GM12878 (cell line): ENCODE results near the gene TSC22D1. TPM values are rescaled to one million over a fixed set of nuclear protein-coding genes. Genes with fewer than 3 reads are reported as not detected.
A peak's percentile ranks its signal among the peaks of the same experiment; 100 is the strongest.
"Not testable (repeated sequence)": the region's sequence is repeated elsewhere in the genome, so short reads cannot be mapped to it uniquely, and the experiment has no call there.

ENCODE experiments used
- ATAC-seq: fragments of 200-7000 bp; cut with Tn5 transposase; 3 replicates; pipeline ENCODE4 v1.9.1; 2020; ENCODE audit warnings: mild to moderate bottlenecking, moderate library complexity
- BruUV-seq: library from RNA; stranded (reverse); fragments of 400-500 nt; replicated peaks from 2 replicates; lab custom pipeline; 2021; lab: Mats Ljungman, UMichigan
- CTCF ChIA-PET: fragments of 300-600 bp; sonication (Branson Sonifier 250); formaldehyde crosslinking; extraction: SDS; loops from one replicate; lab custom pipeline; 2021; ENCODE audit warnings: inconsistent platforms; lab: Yijun Ruan, JAX
- POLR2A ChIA-PET: fragments of 350-600 bp; formaldehyde crosslinking; extraction: SDS; loops from one replicate; lab custom pipeline; 2021; ENCODE audit warnings: inconsistent platforms; lab: Charles Lee
- RAD21 ChIA-PET: fragments of 300-600 bp; sonication (Branson Sonifier 250); formaldehyde crosslinking; loops from one replicate; lab custom pipeline; 2023; ENCODE audit warnings: antibody characterized with exemption; ENCODE audit not compliant: unreplicated experiment; lab: Charles Lee
- SMC1A ChIA-PET: fragments of 300-600 bp; sonication (Branson Sonifier 250); formaldehyde crosslinking; loops from one replicate; lab custom pipeline; 2023; ENCODE audit not compliant: unreplicated experiment, uncharacterized antibody; lab: Charles Lee
- DNase-seq: peaks from one replicate; pipeline ENCODE4 v3.0.0-alpha.2; 2011; ENCODE audit warnings: low read depth, low spot score
- FAIRE-seq: peaks from 3 replicates; lab custom pipeline; 2011; peaks lifted over from hg19 to GRCh38; lab: Jason Lieb, UNC
- H2AFZ ChIP-seq: 2 replicates; pipeline ENCODE4 v1.6.0; 2011; ENCODE audit warnings: low read depth, low read length, control low read depth; ENCODE audit not compliant: control insufficient read depth
- H3K27ac ChIP-seq: 2 replicates; pipeline ENCODE4 v1.5.1; 2011; ENCODE audit warnings: control low read depth; ENCODE audit not compliant: control insufficient read depth, insufficient read depth
- H3K27me3 ChIP-seq, 2 experiments: replicated peaks in 1 of 2; 2 replicates each; pipeline versions ENCODE4 v1.6.0 to v1.6.1; 2011; ENCODE audit warnings: low read length in 1 of 2; ENCODE audit not compliant: control insufficient read depth in 2 of 2, insufficient read depth in 2 of 2
- H3K36me3 ChIP-seq, 2 experiments: 2 replicates each; pipeline ENCODE4 v1.5.1; 2011; ENCODE audit warnings: low read length in 1 of 2; ENCODE audit not compliant: control insufficient read depth in 2 of 2, insufficient read depth in 2 of 2
- H3K4me1 ChIP-seq: 2 replicates; pipeline ENCODE4 v1.6.1; 2011; ENCODE audit warnings: mild to moderate bottlenecking, low read length, moderate library complexity, mixed read lengths; ENCODE audit not compliant: control insufficient read depth, insufficient read depth
- H3K4me2 ChIP-seq: 2 replicates; pipeline ENCODE4 v1.6.0; 2011; ENCODE audit warnings: control low read depth; ENCODE audit not compliant: control insufficient read depth, insufficient read depth
- H3K4me3 ChIP-seq: fragments of 200-600 bp; sonication (generic); 2 replicates; pipeline ENCODE4 v1.5.1; 2016
- H3K79me2 ChIP-seq: 2 replicates; pipeline ENCODE4 v1.6.0; 2011; ENCODE audit warnings: low read length; ENCODE audit not compliant: control insufficient read depth, insufficient read depth
- H3K9ac ChIP-seq: 2 replicates; pipeline ENCODE4 v1.8.0; 2011; ENCODE audit warnings: low read length, control low read depth, mixed read lengths; ENCODE audit not compliant: control insufficient read depth, insufficient read depth
- H3K9me3 ChIP-seq: replicated peaks from 3 replicates; pipeline ENCODE4 v1.5.1; 2011; ENCODE audit warnings: mild to moderate bottlenecking, low read length; ENCODE audit not compliant: control insufficient read depth, insufficient read depth
- H4K20me1 ChIP-seq: 2 replicates; pipeline ENCODE4 v1.6.0; 2011; ENCODE audit not compliant: control insufficient read depth, insufficient read depth
- E2F4 ChIP-seq: IDR thresholded peaks from 2 replicates; pipeline ENCODE4 v1.6.1; 2012; ENCODE audit warnings: low read depth, low read length, improper control_type of control experiment
- EED ChIP-seq: sonication (generic); IDR thresholded peaks from 2 replicates; pipeline ENCODE4 v1.6.1; 2016; ENCODE audit warnings: antibody characterized with exemption, low read depth
- MTA3 ChIP-seq: IDR thresholded peaks from 2 replicates; pipeline ENCODE4 v1.6.1; 2012; ENCODE audit warnings: low read length, inconsistent platforms, borderline replicate concordance
- NFYA ChIP-seq: IDR thresholded peaks from 2 replicates; pipeline ENCODE4 v1.6.1; 2011; ENCODE audit warnings: low read depth, mild to moderate bottlenecking, low read length, improper control_type of control experiment, borderline replicate concordance
- NFYB ChIP-seq: IDR thresholded peaks from 2 replicates; pipeline ENCODE4 v1.6.1; 2011; ENCODE audit warnings: low read depth, mild to moderate bottlenecking, low read length, improper control_type of control experiment, moderate library complexity; ENCODE audit not compliant: insufficient read depth
- RUNX3 ChIP-seq: IDR thresholded peaks from 2 replicates; pipeline ENCODE4 v1.6.1; 2012; ENCODE audit warnings: low read length, inconsistent platforms
- TARDBP ChIP-seq: IDR thresholded peaks from 2 replicates; pipeline ENCODE4 v1.6.1; 2016; ENCODE audit warnings: borderline replicate concordance
- WGBS: methylation state at CpG from one replicate; pipeline ENCODE4 v1.1.6; 2016; ENCODE audit warnings: low lambda C conversion rate; ENCODE audit not compliant: insufficient replicate concordance, insufficient coverage; ENCODE audit errors: missing lambda C conversion rate; 5-methylcytosine and 5-hydroxymethylcytosine counted together
- in situ Hi-C: fragments of 300-500 bp; cut with MboI; formaldehyde crosslinking; loops from 9 replicates; pipeline ENCODE4 v1.14.3; 2018; ENCODE audit warnings: mixed read lengths
- intact Hi-C: fragments of 100-400 bp; cut with micrococcal nuclease; formaldehyde crosslinking; loops from one replicate; pipeline ENCODE4 v1.14.2; 2022; ENCODE audit not compliant: unreplicated experiment
- polyA plus RNA-seq, 11 experiments: library from polyadenylated mRNA; depleted of rRNA in 4 of 11; unstranded in 6 of 11; stranded (reverse) in 5 of 11; fragments of >200 nt; fragmentation: Nextera tagmentation in 4 of 11; fragmentation: Illumina TruSeq in 1 of 11; extraction: Ambion mirVana in 4 of 11; extraction: Trizol in 1 of 11; gene quantifications; 1 replicate in 1 of 11; 2 replicates in 10 of 11; pipeline versions ENCODE4 v1.2.1 to v1.2.3, GENCODE V29; 2011 to 2016; ENCODE audit warnings: inconsistent platforms in 2 of 11, missing spikeins in 2 of 11, low read depth in 1 of 11
- total RNA-seq, 4 experiments: library from RNA; depleted of rRNA in 3 of 4; stranded (reverse); fragments of >200 nt in 3 of 4; fragmentation: Illumina TruSeq in 1 of 4; extraction: Trizol in 1 of 4; gene quantifications; 2 replicates each; pipeline versions ENCODE4 v1.2.1 to v1.2.3, GENCODE V29; 2013 to 2021
- TF ChIP-seq, protein P1 (sequence below): IDR thresholded peaks from 2 replicates; pipeline ENCODE4 v1.6.1; 2012; ENCODE audit warnings: improper control_type of control experiment, low read depth, low read length; ENCODE audit not compliant: insufficient replicate concordance

TSC22D1 gene
- total and polyA plus RNA-seq, 10 of the 15 experiments (the other 5 are each of a cell fraction or from before 2014, with no cell fraction given): 0.37 to 15.7 (median 7.5) TPM

- SMC1A ChIA-PET, FAIRE-seq, BruUV-seq: not testable (repeated sequence)
Measured at GRCh38 chr13:44593861-44594592, 17.9 kb upstream of the TSC22D1 start.

GRCh38 chr13:44592216-44592847 is 16.2 kb upstream of the TSC22D1 start:
- no TSS peak for BruUV-seq
- Histone ChIP-seq H4K20me1 (no peaks in the 10 kb centered on the region), H3K27me3 (no peaks in the 10 kb centered on the region; a peak in 1 of 4 replicates), H3K4me3 (no peak overlapping the region), H3K9ac (no peak overlapping the region), H3K79me2 (no peaks in the 10 kb centered on the region), H3K4me2 (no peak overlapping the region), H3K36me3 (no peaks in the 10 kb centered on the region), H3K27ac (no peak overlapping the region), H3K9me3 (no peaks in the 10 kb centered on the region; the same call in 2 of the 3 replicates), H3K4me1 (no peaks in the 10 kb centered on the region), H2AFZ (no peak overlapping the region)
- POLR2A ChIA-PET: no interaction called here
- 44% methylated on average over 6 of the region's 6 CpGs for WGBS
- SMC1A ChIA-PET: no interaction called here
- RAD21 ChIA-PET: no interaction called here
- FAIRE-seq: no peak
- no peak for DNase-seq
- CTCF ChIA-PET: no interaction called here
- in situ Hi-C loops (no loop called here), intact Hi-C loops (no loop called here)
- no peak for ATAC-seq
- TF ChIP-seq TARDBP (no peak), NFYA (no peak), EED (no peak), RUNX3 (no peak), E2F4 (no peak), MTA3 (no peak)
- TF ChIP-seq, protein P1, sequence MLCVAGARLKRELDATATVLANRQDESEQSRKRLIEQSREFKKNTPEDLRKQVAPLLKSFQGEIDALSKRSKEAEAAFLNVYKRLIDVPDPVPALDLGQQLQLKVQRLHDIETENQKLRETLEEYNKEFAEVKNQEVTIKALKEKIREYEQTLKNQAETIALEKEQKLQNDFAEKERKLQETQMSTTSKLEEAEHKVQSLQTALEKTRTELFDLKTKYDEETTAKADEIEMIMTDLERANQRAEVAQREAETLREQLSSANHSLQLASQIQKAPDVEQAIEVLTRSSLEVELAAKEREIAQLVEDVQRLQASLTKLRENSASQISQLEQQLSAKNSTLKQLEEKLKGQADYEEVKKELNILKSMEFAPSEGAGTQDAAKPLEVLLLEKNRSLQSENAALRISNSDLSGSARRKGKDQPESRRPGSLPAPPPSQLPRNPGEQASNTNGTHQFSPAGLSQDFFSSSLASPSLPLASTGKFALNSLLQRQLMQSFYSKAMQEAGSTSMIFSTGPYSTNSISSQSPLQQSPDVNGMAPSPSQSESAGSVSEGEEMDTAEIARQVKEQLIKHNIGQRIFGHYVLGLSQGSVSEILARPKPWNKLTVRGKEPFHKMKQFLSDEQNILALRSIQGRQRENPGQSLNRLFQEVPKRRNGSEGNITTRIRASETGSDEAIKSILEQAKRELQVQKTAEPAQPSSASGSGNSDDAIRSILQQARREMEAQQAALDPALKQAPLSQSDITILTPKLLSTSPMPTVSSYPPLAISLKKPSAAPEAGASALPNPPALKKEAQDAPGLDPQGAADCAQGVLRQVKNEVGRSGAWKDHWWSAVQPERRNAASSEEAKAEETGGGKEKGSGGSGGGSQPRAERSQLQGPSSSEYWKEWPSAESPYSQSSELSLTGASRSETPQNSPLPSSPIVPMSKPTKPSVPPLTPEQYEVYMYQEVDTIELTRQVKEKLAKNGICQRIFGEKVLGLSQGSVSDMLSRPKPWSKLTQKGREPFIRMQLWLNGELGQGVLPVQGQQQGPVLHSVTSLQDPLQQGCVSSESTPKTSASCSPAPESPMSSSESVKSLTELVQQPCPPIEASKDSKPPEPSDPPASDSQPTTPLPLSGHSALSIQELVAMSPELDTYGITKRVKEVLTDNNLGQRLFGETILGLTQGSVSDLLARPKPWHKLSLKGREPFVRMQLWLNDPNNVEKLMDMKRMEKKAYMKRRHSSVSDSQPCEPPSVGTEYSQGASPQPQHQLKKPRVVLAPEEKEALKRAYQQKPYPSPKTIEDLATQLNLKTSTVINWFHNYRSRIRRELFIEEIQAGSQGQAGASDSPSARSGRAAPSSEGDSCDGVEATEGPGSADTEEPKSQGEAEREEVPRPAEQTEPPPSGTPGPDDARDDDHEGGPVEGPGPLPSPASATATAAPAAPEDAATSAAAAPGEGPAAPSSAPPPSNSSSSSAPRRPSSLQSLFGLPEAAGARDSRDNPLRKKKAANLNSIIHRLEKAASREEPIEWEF: no peak

More at GRCh38 chr13:44593861-44594592, 17.9 kb upstream of the TSC22D1 start:
- 75% methylated on average over 20 of the region's 20 CpGs for WGBS
- intact Hi-C loops, H3K4me3 ChIP-seq, H2AFZ ChIP-seq, H3K9me3 ChIP-seq, H4K20me1 ChIP-seq, H3K36me3 ChIP-seq, H3K79me2 ChIP-seq, ATAC-seq, POLR2A ChIA-PET, H3K4me2 ChIP-seq, H3K27me3 ChIP-seq, H3K4me1 ChIP-seq, H3K27ac ChIP-seq, RAD21 ChIA-PET, H3K9ac ChIP-seq, in situ Hi-C loops, DNase-seq: not testable (repeated sequence)
- peak; percentile 66 for TF ChIP-seq NFYB
- CTCF ChIA-PET: interaction anchor here (0.7 kb wide), 1 partner anchor 828 kb away, joined by 4 read pairs; no protein-coding TSS in a partner anchor
